ENCODE measurements around the gene CAPN8.

GRCh38 chr1:223496883-223497282 lies 168.6 kb downstream of the CAPN8 start:
- no peak for TF ChIP-seq POLR2A (IDR thresholded peaks at IDR 0.05)
- TF ChIP-seq, protein P1, sequence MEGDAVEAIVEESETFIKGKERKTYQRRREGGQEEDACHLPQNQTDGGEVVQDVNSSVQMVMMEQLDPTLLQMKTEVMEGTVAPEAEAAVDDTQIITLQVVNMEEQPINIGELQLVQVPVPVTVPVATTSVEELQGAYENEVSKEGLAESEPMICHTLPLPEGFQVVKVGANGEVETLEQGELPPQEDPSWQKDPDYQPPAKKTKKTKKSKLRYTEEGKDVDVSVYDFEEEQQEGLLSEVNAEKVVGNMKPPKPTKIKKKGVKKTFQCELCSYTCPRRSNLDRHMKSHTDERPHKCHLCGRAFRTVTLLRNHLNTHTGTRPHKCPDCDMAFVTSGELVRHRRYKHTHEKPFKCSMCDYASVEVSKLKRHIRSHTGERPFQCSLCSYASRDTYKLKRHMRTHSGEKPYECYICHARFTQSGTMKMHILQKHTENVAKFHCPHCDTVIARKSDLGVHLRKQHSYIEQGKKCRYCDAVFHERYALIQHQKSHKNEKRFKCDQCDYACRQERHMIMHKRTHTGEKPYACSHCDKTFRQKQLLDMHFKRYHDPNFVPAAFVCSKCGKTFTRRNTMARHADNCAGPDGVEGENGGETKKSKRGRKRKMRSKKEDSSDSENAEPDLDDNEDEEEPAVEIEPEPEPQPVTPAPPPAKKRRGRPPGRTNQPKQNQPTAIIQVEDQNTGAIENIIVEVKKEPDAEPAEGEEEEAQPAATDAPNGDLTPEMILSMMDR (IDR thresholded peaks at IDR 0.05) = no peak
